CD4-positive, alpha-beta T cell treated with Interferon alpha-2 for 1 hour (primary cell): ENCODE results near the gene SIGLEC12.
"Not testable (repeated sequence)": the region's sequence is repeated elsewhere in the genome, so short reads cannot be mapped to it uniquely, and the experiment has no call there.

Experiments used
- DNase-seq, 2 donors: peaks; one replicate each; pipeline ENCODE4 v3.0.0-alpha.2; 2020 to 2022

The SIGLEC12 gene

GRCh38 chr19:51479531-51480331 lies 21.9 kb downstream of the SIGLEC12 start:
- no peak for DNase-seq

- DNase-seq = no peak
Measured at GRCh38 chr19:51478381-51479234, 23.0 kb downstream of the SIGLEC12 start, which contains the start of gene CEACAM18. CEACAM18 (plus strand) TSS chr19:51478539.

GRCh38 chr19:51477344-51477743 lies 24.3 kb downstream of the SIGLEC12 start:
- DNase-seq = no peak

GRCh38 chr19:51476164-51476563 lies 25.4 kb downstream of the SIGLEC12 start:
- no peak for DNase-seq

GRCh38 chr19:51473009-51473707 lies 28.4 kb downstream of the SIGLEC12 start:
- DNase-seq = peak; percentile 71 to 74

- DNase-seq = no peak
Measured at GRCh38 chr19:51472607-51473006, 29.0 kb downstream of the SIGLEC12 start.

GRCh38 chr19:51471527-51471926 lies 30.1 kb downstream of the SIGLEC12 start:
- DNase-seq = no peak

GRCh38 chr19:51470966-51471365 lies 30.6 kb downstream of the SIGLEC12 start:
- DNase-seq = no peak

- no peak for DNase-seq
Measured at GRCh38 chr19:51469629-51470028, 32.0 kb downstream of the SIGLEC12 start.

GRCh38 chr19:51469162-51469561 lies 32.4 kb downstream of the SIGLEC12 start:
- no peak for DNase-seq

- DNase-seq = no peak
Measured at GRCh38 chr19:51468545-51468920, 33.1 kb downstream of the SIGLEC12 start.

- no peak for DNase-seq
Measured at GRCh38 chr19:51467864-51468544, 33.6 kb downstream of the SIGLEC12 start.

- no peak for DNase-seq
Measured at GRCh38 chr19:51466723-51467122, 34.9 kb downstream of the SIGLEC12 start.

GRCh38 chr19:51463976-51464581 lies 37.5 kb downstream of the SIGLEC12 start:
- not testable (repeated sequence) for DNase-seq

- no peak for DNase-seq
Measured at GRCh38 chr19:51462681-51463080, 38.9 kb downstream of the SIGLEC12 start.

GRCh38 chr19:51462276-51462675 lies 39.3 kb downstream of the SIGLEC12 start:
- no peak for DNase-seq

- no peak for DNase-seq
Measured at GRCh38 chr19:51461723-51462161, 39.9 kb downstream of the SIGLEC12 start.

- DNase-seq = no peak
Measured at GRCh38 chr19:51460164-51460992, 41.2 kb downstream of the SIGLEC12 start.

GRCh38 chr19:51458899-51459505 lies 42.6 kb downstream of the SIGLEC12 start:
- no peak for DNase-seq

- no peak for DNase-seq
Measured at GRCh38 chr19:51458051-51458645, 43.5 kb downstream of the SIGLEC12 start, which contains the start of gene SIGLEC8. SIGLEC8 (minus strand) TSS chr19:51458454; CDS start chr19:51458387, 67 bp downstream.
